Measurements from ENCODE around the gene SCAF4.
"Not testable (repeated sequence)": the region's sequence is repeated elsewhere in the genome, so short reads cannot be mapped to it uniquely, and the experiment has no call there.

SCAF4 gene

DNA sequence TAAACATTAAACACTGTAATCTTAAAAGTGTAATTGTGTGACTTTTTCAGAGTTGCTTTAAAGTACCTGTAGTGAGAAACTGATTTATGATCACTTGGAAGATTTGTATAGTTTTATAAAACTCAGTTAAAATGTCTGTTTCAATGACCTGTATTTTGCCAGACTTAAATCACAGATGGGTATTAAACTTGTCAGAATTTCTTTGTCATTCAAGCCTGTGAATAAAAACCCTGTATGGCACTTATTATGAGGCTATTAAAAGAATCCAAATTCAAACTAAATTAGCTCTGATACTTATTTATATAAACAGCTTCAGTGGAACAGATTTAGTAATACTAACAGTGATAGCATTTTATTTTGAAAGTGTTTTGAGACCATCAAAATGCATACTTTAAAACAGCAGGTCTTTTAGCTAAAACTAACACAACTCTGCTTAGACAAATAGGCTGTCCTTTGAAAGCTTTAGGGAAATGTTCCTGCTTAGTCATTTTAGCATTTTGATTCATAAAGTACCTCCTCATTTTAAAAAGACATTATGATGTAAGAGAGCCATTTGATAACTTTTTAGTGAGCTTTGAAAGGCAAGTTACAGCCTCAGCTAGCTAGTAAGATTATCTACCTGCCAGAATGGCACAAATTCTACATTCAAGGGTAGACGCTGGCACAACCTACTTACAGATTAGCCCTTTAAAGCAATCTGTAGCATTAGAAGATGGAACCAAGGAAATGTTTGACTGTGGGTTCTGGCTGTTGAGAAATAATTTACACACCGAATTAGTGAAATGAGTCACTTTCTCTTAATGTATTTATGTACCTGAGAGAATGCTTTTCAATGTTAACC, 63.0 kb downstream of the SCAF4 start:
- DNase-seq: no peak

GRCh38 chr21:31667639-31668038, 64.3 kb downstream of the SCAF4 start:
- DNase-seq: no peak

- DNase-seq: no peak
These were observed 64.8 kb downstream of the SCAF4 start for GRCh38 chr21:31667132-31667531.

- no peak for DNase-seq
These were observed 65.4 kb downstream of the SCAF4 start for GRCh38 chr21:31666445-31667010.

GRCh38 chr21:31665869-31666268, 66.0 kb downstream of the SCAF4 start:
- DNase-seq: not testable (repeated sequence)

DNA sequence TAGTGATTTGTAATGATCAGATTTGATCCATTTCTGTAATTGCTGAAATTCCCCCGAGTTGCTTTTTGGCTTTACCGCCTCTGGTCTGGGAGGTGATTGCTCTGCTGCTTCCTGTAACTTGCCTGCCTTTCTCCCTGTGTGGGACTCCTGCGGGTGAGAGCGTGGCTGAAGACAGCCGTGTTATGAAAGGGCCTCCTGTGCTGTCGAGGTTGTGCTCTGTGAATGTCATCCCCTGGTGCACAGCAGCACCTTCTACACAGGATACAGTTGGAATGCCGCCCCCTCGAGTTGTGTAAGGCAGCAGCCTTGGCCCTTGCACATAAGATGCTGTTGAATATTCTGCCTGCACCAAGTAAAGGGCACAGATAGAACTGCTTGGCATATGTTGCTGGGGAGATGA, 66.5 kb downstream of the SCAF4 start:
- no peak for DNase-seq

DNA sequence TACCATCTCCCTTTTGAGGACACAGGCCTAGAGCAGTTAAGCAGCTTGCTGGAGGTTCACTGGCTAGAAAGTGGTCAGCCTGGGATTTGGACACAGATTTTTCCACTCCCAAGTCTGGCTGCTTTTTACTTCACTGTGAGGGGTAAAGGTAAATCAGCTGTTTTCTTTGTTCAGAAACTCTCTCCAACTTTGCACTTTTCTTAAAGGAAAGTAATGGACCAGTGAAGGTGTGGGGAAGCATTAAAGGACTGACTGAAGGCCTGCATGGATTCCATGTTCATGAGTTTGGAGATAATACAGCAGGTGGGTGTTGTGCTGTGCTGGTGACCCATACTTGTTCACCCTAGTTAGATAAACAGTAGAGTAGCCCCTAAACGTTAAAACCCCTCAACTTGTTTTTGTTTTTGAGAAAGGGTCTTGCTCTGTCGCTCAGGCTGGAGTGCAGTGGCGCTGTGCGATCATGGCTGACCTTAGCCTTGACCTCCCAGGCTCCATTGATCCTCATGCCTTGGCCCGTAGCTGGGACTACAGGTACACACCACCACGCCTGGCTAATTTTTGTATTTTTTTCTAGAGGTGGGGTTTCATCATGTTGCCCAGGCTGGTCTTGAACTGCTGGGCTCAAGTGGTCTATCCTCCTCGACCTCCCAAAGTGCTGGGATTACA, 68.2 kb downstream of the SCAF4 start:
- no peak for DNase-seq

- no peak for DNase-seq
These were observed 71.3 kb downstream of the SCAF4 start for GRCh38 chr21:31660591-31660990.

DNA sequence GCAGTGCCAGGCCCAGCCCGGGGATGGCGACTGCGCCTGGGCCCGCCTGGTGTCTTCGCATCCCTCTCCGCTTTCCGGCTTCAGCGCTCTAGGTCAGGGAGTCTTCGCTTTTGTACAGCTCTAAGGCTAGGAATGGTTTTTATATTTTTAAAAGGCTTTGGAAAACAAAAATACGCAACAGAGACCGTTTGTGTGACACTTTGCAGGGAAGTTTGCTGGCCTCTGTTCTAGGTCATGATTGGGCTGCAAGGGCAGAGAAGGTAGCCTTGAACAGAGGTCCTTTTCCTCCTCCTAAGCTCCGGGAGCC, 71.7 kb downstream of the SCAF4 start:
- DNase-seq: no peak

- peak; percentile 92 for DNase-seq
These were observed 72.2 kb downstream of the SCAF4 start, which contains the start of gene SOD1 for GRCh38 chr21:31659536-31660258. Gene SOD1 (plus strand): TSS chr21:31659693. CDS start chr21:31659770, 77 bp downstream.

GRCh38 chr21:31659286-31659535, 72.7 kb downstream of the SCAF4 start:
- DNase-seq: no peak

DNA sequence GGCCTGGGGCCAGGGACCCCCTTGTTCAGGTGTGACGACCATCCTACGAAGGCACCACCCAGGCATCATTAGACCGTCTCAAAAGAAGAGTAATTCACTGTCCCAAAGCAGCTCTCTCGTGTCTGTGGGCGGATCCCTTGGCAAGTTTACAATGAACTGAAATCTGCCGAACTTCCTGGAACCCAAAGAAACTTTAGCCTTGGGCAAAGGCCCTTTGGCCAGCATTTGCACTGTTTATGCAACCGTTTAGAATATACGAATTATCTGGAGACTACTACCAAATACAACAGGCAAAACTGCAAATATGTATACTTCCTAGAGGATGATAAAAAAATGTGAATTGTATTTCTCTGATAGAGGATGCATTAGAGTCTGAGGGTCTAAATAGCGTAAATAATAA, 73.9 kb downstream of the SCAF4 start:
- no peak for DNase-seq

- DNase-seq: no peak
These were observed 75.5 kb downstream of the SCAF4 start for GRCh38 chr21:31656199-31657095.

DNA sequence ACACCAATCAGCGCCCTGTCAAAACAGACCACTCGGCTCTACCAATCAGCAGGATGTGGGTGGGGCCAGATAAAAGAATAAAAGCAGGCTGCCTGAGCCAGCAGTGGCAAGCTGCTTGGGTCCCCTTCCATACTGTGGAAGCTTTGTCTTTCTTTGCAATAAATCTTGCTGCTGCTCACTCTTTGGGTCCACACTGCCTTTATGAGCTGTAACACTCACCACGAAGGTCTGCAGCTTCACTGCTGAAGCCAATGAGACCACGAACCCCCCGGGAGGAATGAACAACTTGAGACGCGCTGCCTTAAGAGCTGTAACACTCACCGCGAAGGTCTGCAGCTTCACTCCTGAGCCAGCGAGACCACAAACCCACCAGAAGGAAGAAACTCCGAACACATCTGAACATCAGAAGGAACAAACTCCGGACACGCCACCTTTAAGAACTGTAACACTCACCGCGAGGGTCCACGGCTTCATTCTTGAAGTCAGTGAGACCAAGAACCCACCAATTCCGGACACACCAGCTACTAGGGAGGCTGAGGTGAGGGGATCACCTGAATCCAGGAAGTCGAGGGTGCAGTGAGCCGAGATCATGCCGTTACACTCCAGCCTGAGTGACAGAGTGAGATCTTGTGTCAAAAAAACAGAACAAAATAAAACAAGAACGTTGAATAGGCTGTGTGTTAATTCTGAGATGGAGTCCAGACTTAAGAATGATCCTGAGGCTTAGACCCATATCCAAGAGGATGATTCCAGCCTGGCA, 76.9 kb downstream of the SCAF4 start:
- not testable (repeated sequence) for DNase-seq

DNA sequence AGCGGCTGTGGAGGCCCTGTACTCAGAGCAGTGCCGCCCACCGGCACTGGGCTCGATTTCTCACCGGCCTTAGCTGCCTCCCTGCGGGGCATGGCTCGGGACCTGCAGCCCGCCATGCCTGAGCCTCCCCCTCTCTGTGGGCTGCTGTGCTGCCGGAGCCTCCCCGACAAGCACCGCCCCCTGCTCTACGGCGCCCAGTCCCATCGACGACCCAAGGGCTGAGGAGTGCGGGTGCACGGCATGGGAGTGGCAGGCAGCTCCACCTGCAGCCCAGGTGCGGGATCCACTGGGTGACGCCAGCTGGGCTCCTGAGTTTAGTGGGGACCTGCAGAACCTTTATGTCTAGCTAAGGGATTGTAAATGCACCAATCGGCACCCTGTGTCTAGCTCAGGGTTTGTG, 77.6 kb downstream of the SCAF4 start:
- no peak for DNase-seq

DNA sequence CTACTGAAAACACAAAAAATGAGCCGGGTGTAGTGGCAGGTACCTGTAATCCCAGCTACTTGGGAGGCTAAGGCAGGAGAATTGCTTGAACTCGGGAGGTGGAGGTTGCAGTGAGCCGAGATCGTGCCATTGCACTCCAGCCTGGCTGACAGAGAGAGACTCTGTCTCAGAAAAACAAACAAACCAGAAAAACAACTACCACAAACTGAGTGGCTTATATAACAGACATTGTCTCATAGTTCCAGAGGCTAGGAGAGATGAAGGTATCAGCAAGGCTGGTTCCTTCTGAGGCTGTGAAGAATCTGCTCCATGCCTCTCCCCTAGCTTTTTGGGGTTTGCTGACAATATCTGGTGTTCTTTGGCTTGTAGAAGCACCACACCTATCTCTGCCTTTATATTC, 80.4 kb downstream of the SCAF4 start:
- not testable (repeated sequence) for DNase-seq

GRCh38 chr21:31650930-31651329, 81.0 kb downstream of the SCAF4 start:
- DNase-seq: no peak

DNA sequence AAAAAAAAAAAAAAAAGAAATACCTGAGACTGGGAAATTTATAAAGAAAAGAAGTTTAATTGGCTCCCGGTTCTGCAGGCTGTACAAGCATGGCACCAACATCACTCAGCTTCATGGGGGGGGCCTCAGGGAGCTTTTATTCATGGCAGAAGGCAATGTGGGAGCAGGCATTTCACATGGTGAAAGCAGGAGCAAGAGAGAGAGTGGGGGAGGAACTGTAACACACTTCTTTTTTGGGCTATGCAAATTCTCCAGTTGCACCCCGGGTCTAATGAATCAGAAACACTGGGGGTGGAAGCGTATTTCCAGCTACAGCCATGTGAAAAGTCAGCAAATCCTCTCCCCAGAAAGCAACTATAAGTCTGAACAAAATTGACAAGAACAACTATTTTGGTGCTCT, 84.3 kb downstream of the SCAF4 start:
- DNase-seq: no peak

GRCh38 chr21:31644643-31645042, 87.3 kb downstream of the SCAF4 start:
- no peak for DNase-seq

DNA sequence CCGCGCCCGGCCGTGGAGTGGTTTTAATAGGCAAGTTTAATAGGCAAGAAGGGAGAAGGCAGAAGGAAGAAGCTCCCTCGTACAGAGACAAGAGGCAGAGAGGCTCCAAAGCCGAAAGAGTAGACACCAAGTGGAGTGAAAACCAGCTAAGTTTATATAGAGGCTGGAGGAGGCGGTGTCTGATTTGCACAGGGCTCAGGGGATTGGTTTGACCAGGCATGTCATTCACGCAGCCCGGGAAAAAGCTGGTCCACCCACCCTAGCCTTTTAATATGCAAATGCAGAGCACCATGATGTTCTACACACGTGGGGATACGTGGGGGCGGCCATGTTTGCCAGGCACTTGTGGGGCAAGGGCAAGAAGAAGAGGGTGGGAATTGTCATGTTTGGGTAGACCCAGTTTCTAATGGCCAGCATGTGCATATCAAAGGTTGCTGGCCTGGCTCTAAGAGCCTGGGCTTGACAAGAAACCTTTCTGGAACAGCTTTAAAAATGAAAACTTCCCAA, 90.4 kb downstream of the SCAF4 start:
- no peak for DNase-seq

GRCh38 chr21:31636874-31637273, 95.0 kb downstream of the SCAF4 start:
- no peak for DNase-seq

- no peak for DNase-seq
These were observed 96.9 kb downstream of the SCAF4 start for GRCh38 chr21:31634993-31635392.
